ENCODE data around the gene TMEM45B. TPM values are rescaled to one million over a fixed set of nuclear protein-coding genes. Genes with fewer than 3 reads are reported as not detected.

TMEM45B gene
- total RNA-seq, result 0.16 and 1.6 TPM in 2 replicates

GRCh38 chr11:129815596-129816461 lies at the start of gene TMEM45B:
TSS of gene TMEM45B (plus strand) at chr11:129815848. CDS start at chr11:129852483, 36,635 bp downstream.

GRCh38 chr11:129895126-129896041 lies 79.7 kb downstream of the TMEM45B start, which contains the start of gene NFRKB:
TSS of gene NFRKB (minus strand) at chr11:129895578. CDS start at chr11:129892849, 2,729 bp downstream.

Other genes starting within 250 kb of the TMEM45B start
- 8.6 and 18.4 TPM in 2 replicates for gene NFRKB, start 79.7 kb downstream of the TMEM45B start, total RNA-seq
- gene PRDM10, start 187.0 kb downstream of the TMEM45B start, total RNA-seq, result 3.7 and 8.0 TPM in 2 replicates

Data from bladder microvascular endothelial cell (primary cell).